Measurements from ENCODE around the gene CORT.

GRCh38 chr1:10402729-10403274 lies 47.0 kb upstream of the CORT start:
- TF ChIP-seq CTCF (IDR thresholded peaks at IDR 0.05), result no peak
- TF ChIP-seq POLR2A (IDR thresholded peaks at IDR 0.05), result no peak
- TF ChIP-seq POLR2AphosphoS5 (IDR thresholded peaks at IDR 0.05), result no peak
- TF ChIP-seq EP300 (IDR thresholded peaks at IDR 0.05), result no peak
